HepG2 (cell line): ENCODE results near the gene CDC37. TPM values are rescaled to one million over a fixed set of nuclear protein-coding genes. Genes with fewer than 3 reads are reported as not detected.
A peak's percentile ranks its signal among the peaks of the same experiment; 100 is the strongest.

ENCODE experiments used
- GABPA ChIP-seq, 2 experiments: IDR thresholded peaks; 2 replicates each; pipeline ENCODE4 v1.6.1; 2011 to 2016; ENCODE audit warnings: low read depth in 2 of 2, low read length in 1 of 2, missing biosample characterization in 1 of 2, missing genetic modification characterization in 1 of 2
- KDM6A ChIP-seq: IDR thresholded peaks from 2 replicates; pipeline ENCODE4 v1.6.1; 2016; ENCODE audit warnings: low read depth
- NFRKB ChIP-seq: fragments of 450-650 bp; IDR thresholded peaks from 2 replicates; pipeline ENCODE4 v1.6.1; 2017
- POGZ ChIP-seq: sonication (generic); formaldehyde crosslinking; IDR thresholded peaks from 2 replicates; pipeline ENCODE4 v1.4.0; 2020; ENCODE audit warnings: mild to moderate bottlenecking, missing genetic modification reagents
- STAG1 ChIP-seq: sonication (generic); formaldehyde crosslinking; IDR thresholded peaks from 2 replicates; pipeline ENCODE4 v1.4.0; 2020; ENCODE audit warnings: missing genetic modification reagents
- TAF15 ChIP-seq: fragments of 200-400 bp; formaldehyde crosslinking; IDR thresholded peaks from one replicate; pipeline ENCODE4 v1.6.1; 2018; ENCODE audit warnings: mild to moderate bottlenecking, low read depth, low read length; ENCODE audit not compliant: poor library complexity, severe bottlenecking
- ZKSCAN1 ChIP-seq: fragments of 150-350 bp; IDR thresholded peaks from 2 replicates; pipeline ENCODE4 v1.6.1; 2014; ENCODE audit warnings: low read length
- ZNF232 ChIP-seq: sonication (generic); formaldehyde crosslinking; IDR thresholded peaks from 2 replicates; pipeline ENCODE4 v1.4.0; 2020; ENCODE audit warnings: missing genetic modification reagents, borderline replicate concordance
- ZNF331 ChIP-seq: sonication (generic); formaldehyde crosslinking; IDR thresholded peaks from 2 replicates; pipeline ENCODE4 v1.4.0; 2020; ENCODE audit warnings: missing genetic modification reagents
- polyA plus RNA-seq, 8 experiments: library from polyadenylated mRNA; depleted of rRNA in 3 of 8; stranded (reverse) in 7 of 8; unstranded in 1 of 8; fragments of >200 nt; fragmentation: Illumina TruSeq in 4 of 8; extraction: Trizol in 4 of 8; gene quantifications; 2 replicates each; pipeline versions ENCODE4 v1.2.1 to v1.2.3, GENCODE V29; 2011 to 2016; ENCODE audit warnings: low read depth in 4 of 8, missing spikeins in 1 of 8, mixed read lengths in 1 of 8; ENCODE audit not compliant: insufficient read depth in 1 of 8
- total RNA-seq, 5 experiments: library from RNA; depleted of rRNA; stranded (reverse); fragments of >200 nt; fragmentation: Illumina TruSeq; extraction: Trizol; gene quantifications; 2 replicates each; pipeline ENCODE4 v1.2.3, GENCODE V29; 2016; ENCODE audit warnings: low read depth in 1 of 5
- TF ChIP-seq, protein P1 (sequence below): sonication (generic); formaldehyde crosslinking; IDR thresholded peaks from 2 replicates; pipeline ENCODE4 v1.4.0; 2020; ENCODE audit warnings: missing genetic modification reagents, borderline replicate concordance
- TF ChIP-seq, protein P2 (sequence below): IDR thresholded peaks from 2 replicates; pipeline ENCODE4 v1.6.1; 2016; ENCODE audit warnings: mild to moderate bottlenecking
- TF ChIP-seq, protein P3 (sequence below): sonication (generic); formaldehyde crosslinking; IDR thresholded peaks from 2 replicates; pipeline ENCODE4 v1.5.0; 2020; ENCODE audit warnings: missing genetic modification reagents
- TF ChIP-seq, protein P4 (sequence below): sonication (generic); formaldehyde crosslinking; IDR thresholded peaks from 2 replicates; pipeline ENCODE4 v1.4.0; 2020; ENCODE audit warnings: missing genetic modification reagents
- TF ChIP-seq, protein P5 (sequence below): IDR thresholded peaks from 2 replicates; pipeline ENCODE4 v1.6.1; 2018; ENCODE audit warnings: missing genetic modification reagents

The CDC37 gene
- total and polyA plus RNA-seq, 2 of the 13 experiments (the other 11 are each of a cell fraction or from before 2014, with no cell fraction given) = 158 to 177 TPM

DNA sequence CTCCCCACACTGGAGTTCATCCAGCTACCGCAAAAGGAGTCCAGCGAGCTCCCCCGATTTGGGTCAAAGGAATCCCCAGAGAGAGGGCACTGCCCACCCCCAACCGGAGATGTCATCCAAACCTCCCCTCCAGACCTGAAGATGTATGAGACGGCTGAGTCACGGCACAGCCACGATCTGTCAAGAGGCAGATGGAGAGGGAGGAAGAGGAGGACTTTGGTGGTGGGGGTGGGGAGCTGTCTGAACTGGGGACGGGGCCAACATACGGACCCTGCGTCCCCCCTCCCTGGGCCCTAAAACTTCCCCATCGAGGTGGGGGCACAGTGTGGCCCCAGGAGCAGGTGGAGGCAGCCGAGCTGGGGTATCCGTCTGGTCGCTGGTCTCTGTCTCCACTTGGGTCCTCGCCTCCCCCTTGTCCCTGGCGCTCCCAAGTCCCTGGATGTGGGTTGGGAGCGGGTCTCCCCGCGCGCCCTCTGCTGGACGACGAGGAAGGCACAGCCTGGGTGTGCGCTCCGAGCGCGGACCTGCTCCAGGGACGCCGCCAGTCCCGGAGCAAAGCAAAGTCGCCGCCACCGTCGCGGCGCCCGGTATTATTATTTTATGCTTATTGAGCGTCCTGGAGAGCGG, 20.8 kb upstream of the CDC37 start (continued):
- TF ChIP-seq, protein P1, sequence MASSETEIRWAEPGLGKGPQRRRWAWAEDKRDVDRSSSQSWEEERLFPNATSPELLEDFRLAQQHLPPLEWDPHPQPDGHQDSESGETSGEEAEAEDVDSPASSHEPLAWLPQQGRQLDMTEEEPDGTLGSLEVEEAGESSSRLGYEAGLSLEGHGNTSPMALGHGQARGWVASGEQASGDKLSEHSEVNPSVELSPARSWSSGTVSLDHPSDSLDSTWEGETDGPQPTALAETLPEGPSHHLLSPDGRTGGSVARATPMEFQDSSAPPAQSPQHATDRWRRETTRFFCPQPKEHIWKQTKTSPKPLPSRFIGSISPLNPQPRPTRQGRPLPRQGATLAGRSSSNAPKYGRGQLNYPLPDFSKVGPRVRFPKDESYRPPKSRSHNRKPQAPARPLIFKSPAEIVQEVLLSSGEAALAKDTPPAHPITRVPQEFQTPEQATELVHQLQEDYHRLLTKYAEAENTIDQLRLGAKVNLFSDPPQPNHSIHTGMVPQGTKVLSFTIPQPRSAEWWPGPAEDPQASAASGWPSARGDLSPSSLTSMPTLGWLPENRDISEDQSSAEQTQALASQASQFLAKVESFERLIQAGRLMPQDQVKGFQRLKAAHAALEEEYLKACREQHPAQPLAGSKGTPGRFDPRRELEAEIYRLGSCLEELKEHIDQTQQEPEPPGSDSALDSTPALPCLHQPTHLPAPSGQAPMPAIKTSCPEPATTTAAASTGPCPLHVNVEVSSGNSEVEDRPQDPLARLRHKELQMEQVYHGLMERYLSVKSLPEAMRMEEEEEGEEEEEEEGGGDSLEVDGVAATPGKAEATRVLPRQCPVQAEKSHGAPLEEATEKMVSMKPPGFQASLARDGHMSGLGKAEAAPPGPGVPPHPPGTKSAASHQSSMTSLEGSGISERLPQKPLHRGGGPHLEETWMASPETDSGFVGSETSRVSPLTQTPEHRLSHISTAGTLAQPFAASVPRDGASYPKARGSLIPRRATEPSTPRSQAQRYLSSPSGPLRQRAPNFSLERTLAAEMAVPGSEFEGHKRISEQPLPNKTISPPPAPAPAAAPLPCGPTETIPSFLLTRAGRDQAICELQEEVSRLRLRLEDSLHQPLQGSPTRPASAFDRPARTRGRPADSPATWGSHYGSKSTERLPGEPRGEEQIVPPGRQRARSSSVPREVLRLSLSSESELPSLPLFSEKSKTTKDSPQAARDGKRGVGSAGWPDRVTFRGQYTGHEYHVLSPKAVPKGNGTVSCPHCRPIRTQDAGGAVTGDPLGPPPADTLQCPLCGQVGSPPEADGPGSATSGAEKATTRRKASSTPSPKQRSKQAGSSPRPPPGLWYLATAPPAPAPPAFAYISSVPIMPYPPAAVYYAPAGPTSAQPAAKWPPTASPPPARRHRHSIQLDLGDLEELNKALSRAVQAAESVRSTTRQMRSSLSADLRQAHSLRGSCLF (CRISPR knock-in tag) = no peak
- no peak for TF ChIP-seq NFRKB
- TF ChIP-seq ZKSCAN1 = no peak
- TF ChIP-seq, protein P2, sequence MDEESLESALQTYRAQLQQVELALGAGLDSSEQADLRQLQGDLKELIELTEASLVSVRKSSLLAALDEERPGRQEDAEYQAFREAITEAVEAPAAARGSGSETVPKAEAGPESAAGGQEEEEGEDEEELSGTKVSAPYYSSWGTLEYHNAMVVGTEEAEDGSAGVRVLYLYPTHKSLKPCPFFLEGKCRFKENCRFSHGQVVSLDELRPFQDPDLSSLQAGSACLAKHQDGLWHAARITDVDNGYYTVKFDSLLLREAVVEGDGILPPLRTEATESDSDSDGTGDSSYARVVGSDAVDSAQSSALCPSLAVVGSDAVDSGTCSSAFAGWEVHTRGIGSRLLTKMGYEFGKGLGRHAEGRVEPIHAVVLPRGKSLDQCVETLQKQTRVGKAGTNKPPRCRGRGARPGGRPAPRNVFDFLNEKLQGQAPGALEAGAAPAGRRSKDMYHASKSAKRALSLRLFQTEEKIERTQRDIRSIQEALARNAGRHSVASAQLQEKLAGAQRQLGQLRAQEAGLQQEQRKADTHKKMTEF (CRISPR knock-in tag) = peak; percentile 73; the same call in 1 of the 2 replicates
- peak; percentile 23; the same call in 1 of the 2 replicates for TF ChIP-seq POGZ (CRISPR knock-in tag)
- TF ChIP-seq, protein P3, sequence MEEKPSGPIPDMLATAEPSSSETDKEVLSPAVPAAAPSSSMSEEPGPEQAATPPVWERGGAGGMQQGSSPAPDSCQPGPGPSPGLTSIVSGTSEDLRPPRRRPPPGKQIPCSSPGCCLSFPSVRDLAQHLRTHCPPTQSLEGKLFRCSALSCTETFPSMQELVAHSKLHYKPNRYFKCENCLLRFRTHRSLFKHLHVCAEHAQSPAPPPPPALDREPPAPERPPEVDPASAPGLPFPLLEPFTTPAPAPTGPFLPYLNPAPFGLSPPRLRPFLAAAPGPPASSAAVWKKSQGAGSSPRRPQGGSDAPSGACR = no peak
- TF ChIP-seq, protein P4, sequence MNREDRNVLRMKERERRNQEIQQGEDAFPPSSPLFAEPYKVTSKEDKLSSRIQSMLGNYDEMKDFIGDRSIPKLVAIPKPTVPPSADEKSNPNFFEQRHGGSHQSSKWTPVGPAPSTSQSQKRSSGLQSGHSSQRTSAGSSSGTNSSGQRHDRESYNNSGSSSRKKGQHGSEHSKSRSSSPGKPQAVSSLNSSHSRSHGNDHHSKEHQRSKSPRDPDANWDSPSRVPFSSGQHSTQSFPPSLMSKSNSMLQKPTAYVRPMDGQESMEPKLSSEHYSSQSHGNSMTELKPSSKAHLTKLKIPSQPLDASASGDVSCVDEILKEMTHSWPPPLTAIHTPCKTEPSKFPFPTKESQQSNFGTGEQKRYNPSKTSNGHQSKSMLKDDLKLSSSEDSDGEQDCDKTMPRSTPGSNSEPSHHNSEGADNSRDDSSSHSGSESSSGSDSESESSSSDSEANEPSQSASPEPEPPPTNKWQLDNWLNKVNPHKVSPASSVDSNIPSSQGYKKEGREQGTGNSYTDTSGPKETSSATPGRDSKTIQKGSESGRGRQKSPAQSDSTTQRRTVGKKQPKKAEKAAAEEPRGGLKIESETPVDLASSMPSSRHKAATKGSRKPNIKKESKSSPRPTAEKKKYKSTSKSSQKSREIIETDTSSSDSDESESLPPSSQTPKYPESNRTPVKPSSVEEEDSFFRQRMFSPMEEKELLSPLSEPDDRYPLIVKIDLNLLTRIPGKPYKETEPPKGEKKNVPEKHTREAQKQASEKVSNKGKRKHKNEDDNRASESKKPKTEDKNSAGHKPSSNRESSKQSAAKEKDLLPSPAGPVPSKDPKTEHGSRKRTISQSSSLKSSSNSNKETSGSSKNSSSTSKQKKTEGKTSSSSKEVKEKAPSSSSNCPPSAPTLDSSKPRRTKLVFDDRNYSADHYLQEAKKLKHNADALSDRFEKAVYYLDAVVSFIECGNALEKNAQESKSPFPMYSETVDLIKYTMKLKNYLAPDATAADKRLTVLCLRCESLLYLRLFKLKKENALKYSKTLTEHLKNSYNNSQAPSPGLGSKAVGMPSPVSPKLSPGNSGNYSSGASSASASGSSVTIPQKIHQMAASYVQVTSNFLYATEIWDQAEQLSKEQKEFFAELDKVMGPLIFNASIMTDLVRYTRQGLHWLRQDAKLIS (CRISPR knock-in tag) = no peak
- no peak for TF ChIP-seq GABPA (IDR thresholded peaks at IDR 0.05; ENCODE audit: low read depth, low read length)
- TF ChIP-seq GABPA (CRISPR knock-in tag; IDR thresholded peaks at IDR 0.05; ENCODE audit: low read depth) = no peak
- TF ChIP-seq ZNF331 (CRISPR knock-in tag) = no peak; the same call in 1 of the 2 replicates
- no peak for TF ChIP-seq KDM6A (CRISPR knock-in tag)
- TF ChIP-seq STAG1 (CRISPR knock-in tag) = peak; percentile 44
- TF ChIP-seq ZNF232 (CRISPR knock-in tag) = no peak
- TF ChIP-seq, protein P5, sequence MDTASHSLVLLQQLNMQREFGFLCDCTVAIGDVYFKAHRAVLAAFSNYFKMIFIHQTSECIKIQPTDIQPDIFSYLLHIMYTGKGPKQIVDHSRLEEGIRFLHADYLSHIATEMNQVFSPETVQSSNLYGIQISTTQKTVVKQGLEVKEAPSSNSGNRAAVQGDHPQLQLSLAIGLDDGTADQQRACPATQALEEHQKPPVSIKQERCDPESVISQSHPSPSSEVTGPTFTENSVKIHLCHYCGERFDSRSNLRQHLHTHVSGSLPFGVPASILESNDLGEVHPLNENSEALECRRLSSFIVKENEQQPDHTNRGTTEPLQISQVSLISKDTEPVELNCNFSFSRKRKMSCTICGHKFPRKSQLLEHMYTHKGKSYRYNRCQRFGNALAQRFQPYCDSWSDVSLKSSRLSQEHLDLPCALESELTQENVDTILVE = peak; percentile 47; the same call in 1 of the 2 replicates
- TF ChIP-seq TAF15 = no peak
